GM08714 (cell line): ENCODE measurements around the gene HSPB1.

Experiments
- H3K4me3 ChIP-seq: fragments of 200-500 bp; sonication (Bioruptor generic); 2 replicates; pipeline ENCODE4 v1.5.1; 2014; ENCODE audit warnings: mild to moderate bottlenecking, low read length, inconsistent platforms
- ZNF274 ChIP-seq: IDR thresholded peaks from 2 replicates; pipeline ENCODE4 v1.6.1; 2012; ENCODE audit warnings: mild to moderate bottlenecking, low read depth, low read length

The HSPB1 gene

GRCh38 chr7:76347710-76348109 is 45.2 kb downstream of the HSPB1 start:
- H3K4me3 ChIP-seq: no peak overlapping the region
- TF ChIP-seq ZNF274: no peak

- TF ChIP-seq ZNF274: no peak
- no peak overlapping the region for H3K4me3 ChIP-seq
Measured at GRCh38 chr7:76349313-76349885, 46.9 kb downstream of the HSPB1 start.

- no peak for TF ChIP-seq ZNF274
- H3K4me3 ChIP-seq: no peak overlapping the region
Measured at GRCh38 chr7:76351372-76351771, 48.9 kb downstream of the HSPB1 start.

- H3K4me3 ChIP-seq: no peak overlapping the region
Measured at GRCh38 chr7:76352193-76352592, 49.7 kb downstream of the HSPB1 start.

GRCh38 chr7:76353744-76354143 is 51.3 kb downstream of the HSPB1 start:
- H3K4me3 ChIP-seq: no peak overlapping the region
- TF ChIP-seq ZNF274: no peak

More at GRCh38 chr7:76352193-76352592, 49.7 kb downstream of the HSPB1 start:
- TF ChIP-seq ZNF274: no peak
